Fibroblast of the aortic adventitia (primary cell): ENCODE data around the gene TMEM61. TPM values are rescaled to one million over a fixed set of nuclear protein-coding genes. Genes with fewer than 3 reads are reported as not detected.

Experiments
- DNase-seq: peaks from one replicate; pipeline ENCODE4 v3.0.0-alpha.2; 2010; ENCODE audit warnings: low read depth
- H3K4me3 ChIP-seq: 2 replicates; pipeline ENCODE4 v1.5.1; 2011; ENCODE audit warnings: low read depth, mild to moderate bottlenecking, control low read depth, low read length, moderate library complexity
- total RNA-seq: library from RNA; depleted of rRNA; stranded (reverse); fragments of >200 nt; gene quantifications from 2 replicates; pipeline ENCODE4 v1.2.3, GENCODE V29; 2012; ENCODE audit warnings: low replicate concordance
- TF ChIP-seq, protein P1 (sequence below): IDR thresholded peaks from 2 replicates; pipeline ENCODE4 v1.5.1; 2011; ENCODE audit warnings: mild to moderate bottlenecking, low read length, control low read depth, inconsistent platforms; ENCODE audit not compliant: insufficient read depth

The TMEM61 gene
- total RNA-seq, 1 donor = 0.18 TPM

- TF ChIP-seq, protein P1, sequence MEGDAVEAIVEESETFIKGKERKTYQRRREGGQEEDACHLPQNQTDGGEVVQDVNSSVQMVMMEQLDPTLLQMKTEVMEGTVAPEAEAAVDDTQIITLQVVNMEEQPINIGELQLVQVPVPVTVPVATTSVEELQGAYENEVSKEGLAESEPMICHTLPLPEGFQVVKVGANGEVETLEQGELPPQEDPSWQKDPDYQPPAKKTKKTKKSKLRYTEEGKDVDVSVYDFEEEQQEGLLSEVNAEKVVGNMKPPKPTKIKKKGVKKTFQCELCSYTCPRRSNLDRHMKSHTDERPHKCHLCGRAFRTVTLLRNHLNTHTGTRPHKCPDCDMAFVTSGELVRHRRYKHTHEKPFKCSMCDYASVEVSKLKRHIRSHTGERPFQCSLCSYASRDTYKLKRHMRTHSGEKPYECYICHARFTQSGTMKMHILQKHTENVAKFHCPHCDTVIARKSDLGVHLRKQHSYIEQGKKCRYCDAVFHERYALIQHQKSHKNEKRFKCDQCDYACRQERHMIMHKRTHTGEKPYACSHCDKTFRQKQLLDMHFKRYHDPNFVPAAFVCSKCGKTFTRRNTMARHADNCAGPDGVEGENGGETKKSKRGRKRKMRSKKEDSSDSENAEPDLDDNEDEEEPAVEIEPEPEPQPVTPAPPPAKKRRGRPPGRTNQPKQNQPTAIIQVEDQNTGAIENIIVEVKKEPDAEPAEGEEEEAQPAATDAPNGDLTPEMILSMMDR = no peak
- DNase-seq = no peak
Observed at GRCh38 chr1:55006931-55007330, 26.5 kb downstream of the TMEM61 start.

GRCh38 chr1:55007625-55008024, 27.2 kb downstream of the TMEM61 start:
- TF ChIP-seq, protein P1 = no peak

More at GRCh38 chr1:55006931-55007330, 26.5 kb downstream of the TMEM61 start:
- no peak overlapping the region for H3K4me3 ChIP-seq

GRCh38 chr1:55010194-55010886, 29.9 kb downstream of the TMEM61 start:
- no peak overlapping the region for H3K4me3 ChIP-seq
- DNase-seq = no peak
- TF ChIP-seq, protein P1 = no peak

More at GRCh38 chr1:55007625-55008024, 27.2 kb downstream of the TMEM61 start:
- peak; percentile 47 for DNase-seq
- H3K4me3 ChIP-seq = no peak overlapping the region

DNA sequence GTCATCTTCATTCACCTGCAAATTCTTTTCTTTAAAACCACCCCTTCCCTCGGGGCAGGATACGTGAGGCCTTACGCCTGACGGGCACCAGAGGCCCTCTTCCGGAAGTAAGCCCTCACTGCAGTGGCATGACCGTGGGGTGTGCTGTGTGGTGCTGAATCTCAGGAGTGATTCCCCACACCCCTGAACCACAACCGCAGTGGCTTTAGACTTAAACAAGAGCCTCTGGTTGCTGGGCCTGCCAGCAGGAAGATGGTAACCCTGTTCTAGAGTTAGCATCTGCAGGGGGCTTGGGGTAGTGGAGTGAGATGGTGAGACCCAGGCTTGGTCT, 30.4 kb downstream of the TMEM61 start:
- DNase-seq = no peak
- TF ChIP-seq, protein P1 = no peak
- H3K4me3 ChIP-seq = no peak overlapping the region

DNA sequence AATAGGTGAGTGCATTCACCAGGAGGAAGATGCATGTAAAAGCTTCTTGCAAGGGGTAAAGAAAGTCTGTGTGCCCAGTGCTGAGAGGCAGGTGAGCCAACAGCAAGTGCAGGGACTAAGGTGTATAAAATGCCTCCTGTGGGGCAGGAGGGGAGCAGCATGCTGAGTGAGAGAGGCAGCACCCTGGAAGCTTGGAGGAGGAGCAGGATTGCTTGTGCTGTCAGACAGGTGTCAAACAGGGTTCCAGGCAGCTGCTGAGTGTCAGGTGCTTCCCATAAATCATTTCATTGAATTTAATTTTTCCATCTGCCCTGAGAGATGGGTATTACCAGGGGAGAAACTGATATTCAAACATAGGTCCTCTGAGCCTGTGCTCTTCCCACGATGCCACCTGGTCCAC, 32.2 kb downstream of the TMEM61 start:
- TF ChIP-seq, protein P1 = no peak
- no peak for DNase-seq
- no peak overlapping the region for H3K4me3 ChIP-seq

- no peak overlapping the region for H3K4me3 ChIP-seq
- TF ChIP-seq, protein P1 = no peak
- no peak for DNase-seq
Observed at GRCh38 chr1:55015123-55015522, 34.7 kb downstream of the TMEM61 start.
